ENCODE data around the gene RRP1B. TPM values are rescaled to one million over a fixed set of nuclear protein-coding genes. Genes with fewer than 3 reads are reported as not detected.

Gene RRP1B
- total and polyA plus RNA-seq, 2 of the 13 experiments (the other 11 are each of a cell fraction or from before 2014, with no cell fraction given): 16.3 to 46.2 TPM

DNA sequence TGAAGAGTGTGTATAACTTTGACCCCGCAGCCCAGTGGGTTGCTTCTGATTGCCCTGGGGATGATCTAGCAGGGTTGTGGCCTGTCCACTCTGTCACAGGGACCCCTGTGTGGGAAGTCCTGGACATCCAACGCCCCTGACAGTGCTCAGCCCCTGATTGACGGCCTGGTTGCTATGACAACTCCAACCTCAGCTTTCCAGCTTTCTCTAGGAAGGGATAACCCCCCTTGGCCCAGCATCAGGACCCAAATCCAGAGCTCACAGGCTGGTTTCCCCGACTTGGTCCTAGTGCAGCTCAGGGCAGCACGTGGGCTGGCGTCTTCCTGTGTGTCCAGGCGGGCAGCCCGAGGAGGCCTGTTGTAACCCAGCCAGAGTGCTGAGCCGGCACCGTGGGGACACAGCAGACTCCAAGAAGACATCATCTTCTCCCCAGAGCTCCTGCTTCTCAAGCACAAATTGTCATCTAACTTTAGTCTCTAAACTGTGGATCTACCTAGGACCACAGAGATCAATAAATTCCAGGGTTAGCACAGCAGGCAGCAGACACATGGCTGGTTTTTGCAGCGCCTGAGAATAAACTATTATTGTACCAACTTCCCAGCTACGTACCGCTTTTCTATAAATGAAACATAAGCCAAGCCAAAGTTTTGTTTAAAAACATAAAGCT is 40.7 kb downstream of the RRP1B start (continued):
- no peak for TF ChIP-seq NFIB (CRISPR knock-in tag; IDR thresholded peaks at IDR 0.05; ENCODE audit: borderline replicate concordance)
- TF ChIP-seq, protein P1, sequence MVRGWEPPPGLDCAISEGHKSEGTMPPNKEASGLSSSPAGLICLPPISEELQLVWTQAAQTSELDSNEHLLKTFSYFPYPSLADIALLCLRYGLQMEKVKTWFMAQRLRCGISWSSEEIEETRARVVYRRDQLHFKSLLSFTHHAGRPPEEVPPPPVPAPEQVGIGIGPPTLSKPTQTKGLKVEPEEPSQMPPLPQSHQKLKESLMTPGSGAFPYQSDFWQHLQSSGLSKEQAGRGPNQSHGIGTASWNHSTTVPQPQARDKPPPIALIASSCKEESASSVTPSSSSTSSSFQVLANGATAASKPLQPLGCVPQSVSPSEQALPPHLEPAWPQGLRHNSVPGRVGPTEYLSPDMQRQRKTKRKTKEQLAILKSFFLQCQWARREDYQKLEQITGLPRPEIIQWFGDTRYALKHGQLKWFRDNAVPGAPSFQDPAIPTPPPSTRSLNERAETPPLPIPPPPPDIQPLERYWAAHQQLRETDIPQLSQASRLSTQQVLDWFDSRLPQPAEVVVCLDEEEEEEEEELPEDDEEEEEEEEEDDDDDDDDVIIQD (CRISPR knock-in tag; IDR thresholded peaks at IDR 0.05; ENCODE audit: low read depth): no peak
- no peak for TF ChIP-seq REXO4 (CRISPR knock-in tag; IDR thresholded peaks at IDR 0.05; ENCODE audit: borderline replicate concordance)
- TF ChIP-seq, protein P2, sequence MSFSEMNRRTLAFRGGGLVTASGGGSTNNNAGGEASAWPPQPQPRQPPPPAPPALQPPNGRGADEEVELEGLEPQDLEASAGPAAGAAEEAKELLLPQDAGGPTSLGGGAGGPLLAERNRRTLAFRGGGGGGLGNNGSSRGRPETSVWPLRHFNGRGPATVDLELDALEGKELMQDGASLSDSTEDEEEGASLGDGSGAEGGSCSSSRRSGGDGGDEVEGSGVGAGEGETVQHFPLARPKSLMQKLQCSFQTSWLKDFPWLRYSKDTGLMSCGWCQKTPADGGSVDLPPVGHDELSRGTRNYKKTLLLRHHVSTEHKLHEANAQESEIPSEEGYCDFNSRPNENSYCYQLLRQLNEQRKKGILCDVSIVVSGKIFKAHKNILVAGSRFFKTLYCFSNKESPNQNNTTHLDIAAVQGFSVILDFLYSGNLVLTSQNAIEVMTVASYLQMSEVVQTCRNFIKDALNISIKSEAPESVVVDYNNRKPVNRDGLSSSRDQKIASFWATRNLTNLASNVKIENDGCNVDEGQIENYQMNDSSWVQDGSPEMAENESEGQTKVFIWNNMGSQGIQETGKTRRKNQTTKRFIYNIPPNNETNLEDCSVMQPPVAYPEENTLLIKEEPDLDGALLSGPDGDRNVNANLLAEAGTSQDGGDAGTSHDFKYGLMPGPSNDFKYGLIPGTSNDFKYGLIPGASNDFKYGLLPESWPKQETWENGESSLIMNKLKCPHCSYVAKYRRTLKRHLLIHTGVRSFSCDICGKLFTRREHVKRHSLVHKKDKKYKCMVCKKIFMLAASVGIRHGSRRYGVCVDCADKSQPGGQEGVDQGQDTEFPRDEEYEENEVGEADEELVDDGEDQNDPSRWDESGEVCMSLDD (CRISPR knock-in tag; IDR thresholded peaks at IDR 0.05; ENCODE audit: borderline replicate concordance): no peak
- TF ChIP-seq MIER2 (CRISPR knock-in tag; IDR thresholded peaks at IDR 0.05): no peak
- TF ChIP-seq ZBTB3 (CRISPR knock-in tag; IDR thresholded peaks at IDR 0.05; ENCODE audit: borderline replicate concordance, low read depth): no peak
- TF ChIP-seq MED1 (CRISPR knock-in tag; IDR thresholded peaks at IDR 0.05): no peak
- no peak for TF ChIP-seq CCAR2 (optimal IDR thresholded peaks at IDR 0.05; ENCODE audit: low read depth, low read length)
- TF ChIP-seq, protein P3, sequence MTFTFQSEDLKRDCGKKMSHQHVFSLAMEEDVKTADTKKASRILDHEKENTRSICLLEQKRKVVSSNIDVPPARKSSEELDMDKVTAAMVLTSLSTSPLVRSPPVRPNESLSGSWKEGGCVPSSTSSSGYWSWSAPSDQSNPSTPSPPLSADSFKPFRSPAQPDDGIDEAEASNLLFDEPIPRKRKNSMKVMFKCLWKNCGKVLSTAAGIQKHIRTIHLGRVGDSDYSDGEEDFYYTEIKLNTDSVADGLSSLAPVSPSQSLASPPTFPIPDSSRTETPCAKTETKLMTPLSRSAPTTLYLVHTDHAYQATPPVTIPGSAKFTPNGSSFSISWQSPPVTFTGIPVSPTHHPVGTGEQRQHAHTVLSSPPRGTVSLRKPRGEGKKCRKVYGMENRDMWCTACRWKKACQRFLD (CRISPR knock-in tag; IDR thresholded peaks at IDR 0.05; ENCODE audit: borderline replicate concordance): 0 out of 2 replicates have a peak, but pooled peaks have one; percentile 37
- no peak for TF ChIP-seq ZSCAN22 (CRISPR knock-in tag; IDR thresholded peaks at IDR 0.05)
- no peak for TF ChIP-seq ZNF552 (CRISPR knock-in tag; IDR thresholded peaks at IDR 0.05; ENCODE audit: borderline replicate concordance)
- no peak for TF ChIP-seq SIN3A (IDR thresholded peaks at IDR 0.05; ENCODE audit: borderline replicate concordance, low read depth, low read length)
- TF ChIP-seq ZNF10 (CRISPR knock-in tag; IDR thresholded peaks at IDR 0.05; ENCODE audit: borderline replicate concordance, low read depth): no peak
- TF ChIP-seq ZNF512B (CRISPR knock-in tag; IDR thresholded peaks at IDR 0.05; ENCODE audit: borderline replicate concordance): no peak
- no peak for TF ChIP-seq ZNF652 (CRISPR knock-in tag; IDR thresholded peaks at IDR 0.05; ENCODE audit: borderline replicate concordance, low read depth)
- TF ChIP-seq ZNF501 (CRISPR knock-in tag; IDR thresholded peaks at IDR 0.05): no peak
